Panc1 (cell line): Measurements from ENCODE around the gene UCK1. TPM values are rescaled to one million over a fixed set of nuclear protein-coding genes. Genes with fewer than 3 reads are reported as not detected.

Experiments
- ATAC-seq: fragments of 200-7000 bp; cut with Tn5 transposase; 2 replicates; pipeline ENCODE4 v1.9.1; 2020; ENCODE audit warnings: mild to moderate bottlenecking, moderate library complexity
- BruUV-seq: library from RNA; stranded (reverse); fragments of 400-500 nt; replicated peaks from 2 replicates; lab custom pipeline; 2021; lab: Mats Ljungman, UMichigan
- CTCF ChIA-PET: fragments of 300-600 bp; sonication (Branson Sonifier 250); formaldehyde crosslinking; loops from one replicate; lab custom pipeline; 2022; ENCODE audit warnings: antibody characterized with exemption; lab: Charles Lee
- POLR2A ChIA-PET: fragments of 300-600 bp; sonication (Branson Sonifier 250); formaldehyde crosslinking; loops from one replicate; lab custom pipeline; 2022; ENCODE audit warnings: antibody characterized with exemption; lab: Charles Lee
- DNase-seq: peaks from one replicate; pipeline ENCODE4 v3.0.0-alpha.2; 2010; ENCODE audit warnings: low read depth, low spot score
- H3K27ac ChIP-seq: 2 replicates; pipeline ENCODE4 v1.5.1; 2011; ENCODE audit warnings: mild to moderate bottlenecking, low read length, inconsistent platforms
- H3K27me3 ChIP-seq: fragments of 200-500 bp; sonication (Bioruptor generic); 2 replicates; pipeline ENCODE4 v1.6.0; 2014; ENCODE audit warnings: low read length, inconsistent platforms; ENCODE audit not compliant: control insufficient read depth, insufficient read depth
- H3K36me3 ChIP-seq: fragments of 200-500 bp; sonication (Bioruptor generic); 2 replicates; pipeline ENCODE4 v1.5.1; 2014; ENCODE audit warnings: inconsistent platforms, mild to moderate bottlenecking, low read length, moderate library complexity; ENCODE audit not compliant: control insufficient read depth, insufficient read depth
- H3K4me1 ChIP-seq: 2 replicates; pipeline ENCODE4 v1.5.1; 2011; ENCODE audit warnings: inconsistent platforms, mild to moderate bottlenecking, low read length, moderate library complexity; ENCODE audit not compliant: control insufficient read depth, insufficient read depth
- H3K4me3 ChIP-seq, 2 experiments: 2 replicates each; pipeline ENCODE4 v1.5.1; 2011 to 2012; ENCODE audit warnings: low read depth in 2 of 2, low read length in 2 of 2, mild to moderate bottlenecking in 2 of 2, inconsistent platforms in 1 of 2, moderate library complexity in 1 of 2
- H3K9me3 ChIP-seq: fragments of 200-500 bp; sonication (Bioruptor generic); 2 replicates; pipeline ENCODE4 v1.5.1; 2014; ENCODE audit warnings: low read depth, mild to moderate bottlenecking, inconsistent platforms, low read length, moderate library complexity; ENCODE audit not compliant: control insufficient read depth, insufficient read depth
- CTCF ChIP-seq: fragments of 450-650 bp; IDR thresholded peaks from 2 replicates; pipeline ENCODE4 v1.5.1; 2017; ENCODE audit warnings: mild to moderate bottlenecking
- POLR2AphosphoS5 ChIP-seq: IDR thresholded peaks from 2 replicates; pipeline ENCODE4 v1.6.1; 2012; ENCODE audit warnings: mild to moderate bottlenecking, low read depth, low read length, moderate library complexity
- REST ChIP-seq, 2 experiments: IDR thresholded peaks; 2 replicates each; pipeline ENCODE4 v1.6.1; 2011 to 2012; ENCODE audit warnings: low read depth in 2 of 2, control low read depth in 1 of 2, low read length in 1 of 2, mild to moderate bottlenecking in 1 of 2, moderate library complexity in 1 of 2; ENCODE audit not compliant: insufficient read depth in 1 of 2
- SIN3A ChIP-seq: IDR thresholded peaks from 2 replicates; pipeline ENCODE4 v1.6.1; 2012; ENCODE audit warnings: low read depth, mild to moderate bottlenecking, low read length, moderate library complexity, borderline replicate concordance; ENCODE audit not compliant: insufficient read depth
- TCF7L2 ChIP-seq: IDR thresholded peaks from 2 replicates; pipeline ENCODE4 v1.6.1; 2011; ENCODE audit warnings: mild to moderate bottlenecking, low read depth, low read length, inconsistent platforms
- in situ Hi-C: cut with HindIII; loops from 2 replicates; pipeline ENCODE4 v1.10.0; 2016; ENCODE audit warnings: low sequenced_read_pairs, low pct_unique_long_range_greater_than_20kb
- intact Hi-C: fragments of 100-400 bp; cut with micrococcal nuclease; formaldehyde crosslinking; loops from one replicate; pipeline ENCODE4 v1.10.0; 2022; ENCODE audit not compliant: unreplicated experiment
- total RNA-seq: library from RNA; stranded (reverse); gene quantifications from one replicate; pipeline ENCODE4 v1.2.1, GENCODE V29; 2021; ENCODE audit not compliant: unreplicated experiment

The UCK1 gene
- total RNA-seq, 1 experiment from 2014 or later, result 30.2 TPM

- POLR2A ChIA-PET, result no interaction called here
- ATAC-seq, result no peak
- H3K36me3 ChIP-seq, result peaks cover 2% of the 10 kb centered on the region
Measured at GRCh38 chr9:131496844-131497405, 34.1 kb downstream of the UCK1 start.

GRCh38 chr9:131495785-131496184, 35.3 kb downstream of the UCK1 start:
- CTCF ChIA-PET, result no interaction called here
- BruUV-seq, result no TSS peak
- Histone ChIP-seq H3K4me1 (peaks cover 8% of the 10 kb centered on the region), H3K36me3 (peaks cover 5% of the 10 kb centered on the region), H3K27me3 (no peaks in the 10 kb centered on the region), H3K4me3 (no peak overlapping the region), H3K27ac (no peak overlapping the region), H3K9me3 (no peaks in the 10 kb centered on the region)
- no peak for ATAC-seq
- intact Hi-C loops (no loop called here), in situ Hi-C loops (no loop called here)
- POLR2A ChIA-PET, result no interaction called here
- no peak for DNase-seq
- TF ChIP-seq SIN3A, result no peak
- TF ChIP-seq CTCF, result no peak
- no peak for TF ChIP-seq POLR2AphosphoS5
- TF ChIP-seq TCF7L2, result no peak
- TF ChIP-seq REST (IDR thresholded peaks at IDR 0.05; ENCODE audit: insufficient read depth in 1 of 2, low read depth in 2 of 2, low read length in 1 of 2), result no peak

More at GRCh38 chr9:131496844-131497405, 34.1 kb downstream of the UCK1 start:
- Histone ChIP-seq H3K9me3 (no peaks in the 10 kb centered on the region), H3K27me3 (no peaks in the 10 kb centered on the region), H3K4me1 (peaks cover 14% of the 10 kb centered on the region), H3K4me3 (no peak overlapping the region), H3K27ac (no peak overlapping the region)
- no peak for TF ChIP-seq SIN3A
- TF ChIP-seq POLR2AphosphoS5, result no peak
- TF ChIP-seq CTCF, result no peak
- TF ChIP-seq REST (IDR thresholded peaks at IDR 0.05; ENCODE audit: insufficient read depth in 1 of 2, low read depth in 2 of 2, low read length in 1 of 2), result no peak
- no peak for TF ChIP-seq TCF7L2
- intact Hi-C loops (no loop called here), in situ Hi-C loops (no loop called here)
- DNase-seq, result no peak
- CTCF ChIA-PET, result no interaction called here
- no TSS peak for BruUV-seq
